Fibroblast of lung (primary cell): ENCODE measurements around the gene KLHL13. TPM values are rescaled to one million over a fixed set of nuclear protein-coding genes. Genes with fewer than 3 reads are reported as not detected.

ENCODE experiments used
- DNase-seq, 2 donors: peaks; one replicate each; pipeline versions ENCODE4 v3.0.0 to v3.0.0-alpha.2; 2010; ENCODE audit warnings: low read depth in 2 of 2
- H2AFZ ChIP-seq: 2 replicates; pipeline ENCODE4 v1.5.1; 2012; ENCODE audit warnings: low read length, control low read depth, inconsistent platforms
- H3K27ac ChIP-seq: 2 replicates; pipeline ENCODE4 v1.5.1; 2011; ENCODE audit warnings: low read length, control low read depth; ENCODE audit not compliant: insufficient read depth
- H3K27me3 ChIP-seq: 2 replicates; pipeline ENCODE4 v1.5.1; 2011; ENCODE audit warnings: mild to moderate bottlenecking, low read length; ENCODE audit not compliant: control insufficient read depth, insufficient read depth
- H3K36me3 ChIP-seq: 2 replicates; pipeline ENCODE4 v1.5.1; 2011; ENCODE audit warnings: low read length; ENCODE audit not compliant: control insufficient read depth, insufficient read depth
- H3K4me1 ChIP-seq: 2 replicates; pipeline ENCODE4 v1.5.1; 2011; ENCODE audit warnings: low read length; ENCODE audit not compliant: control insufficient read depth, insufficient read depth; ENCODE audit errors: extremely low read depth
- H3K4me2 ChIP-seq: 2 replicates; pipeline ENCODE4 v1.5.1; 2011; ENCODE audit warnings: low read length, control low read depth; ENCODE audit not compliant: insufficient read depth; ENCODE audit errors: extremely low read depth
- H3K4me3 ChIP-seq, 4 experiments: fragments of 200-600 bp in 1 of 4; sonication (generic) in 1 of 4; replicated peaks in 1 of 4; 2 replicates each; pipeline ENCODE4 v1.5.1; 2011 to 2016; ENCODE audit warnings: low read length in 4 of 4, low read depth in 3 of 4, mild to moderate bottlenecking in 3 of 4, control low read depth in 2 of 4, inconsistent platforms in 1 of 4, mixed read lengths in 1 of 4; ENCODE audit not compliant: insufficient read depth in 1 of 4; ENCODE audit errors: control extremely low read depth in 1 of 4
- H3K79me2 ChIP-seq: 2 replicates; pipeline ENCODE4 v1.5.1; 2012; ENCODE audit warnings: mild to moderate bottlenecking, low read length, inconsistent platforms; ENCODE audit not compliant: control insufficient read depth, insufficient read depth
- H3K9ac ChIP-seq: 2 replicates; pipeline ENCODE4 v1.5.1; 2011; ENCODE audit warnings: mild to moderate bottlenecking, low read length, control low read depth; ENCODE audit not compliant: insufficient read depth
- H3K9me3 ChIP-seq: 2 replicates; pipeline ENCODE4 v1.5.1; 2012; ENCODE audit warnings: low read depth, low read length; ENCODE audit not compliant: control insufficient read depth, insufficient read depth
- H4K20me1 ChIP-seq: 2 replicates; pipeline ENCODE4 v1.5.1; 2011; ENCODE audit warnings: low read length; ENCODE audit not compliant: control insufficient read depth, insufficient read depth; ENCODE audit errors: extremely low read depth
- EZH2 ChIP-seq: IDR thresholded peaks from 2 replicates; pipeline ENCODE4 v1.5.1; 2012; ENCODE audit warnings: low read length, control low read depth, mild to moderate bottlenecking; ENCODE audit errors: missing control alignments
- polyA plus RNA-seq, 2 donors: library from polyadenylated mRNA; depleted of rRNA in 1 of 2; stranded (reverse) in 1 of 2; unstranded in 1 of 2; fragments of >200 nt; gene quantifications; 2 replicates each; pipeline ENCODE4 v1.2.1, GENCODE V29; 2011 to 2012; ENCODE audit warnings: missing spikeins in 1 of 2
- total RNA-seq: library from RNA; depleted of rRNA; stranded (reverse); fragments of >200 nt; gene quantifications from 2 replicates; pipeline ENCODE4 v1.2.1, GENCODE V29; 2014
- TF ChIP-seq, protein P1 (sequence below), 2 donors: IDR thresholded peaks in 1 of 2; conservative IDR thresholded peaks in 1 of 2; 1 replicate in 1 of 2; 2 replicates in 1 of 2; pipeline ENCODE4 v1.5.1; 2011 to 2012; ENCODE audit warnings: low read length in 2 of 2, control low read depth in 1 of 2, inconsistent platforms in 1 of 2, low read depth in 1 of 2, mild to moderate bottlenecking in 1 of 2

KLHL13 gene
- total and polyA plus RNA-seq, 2 donors (not counting 1 experiment from before 2014, with no cell fraction given) = 6.2 to 22.5 TPM

DNA sequence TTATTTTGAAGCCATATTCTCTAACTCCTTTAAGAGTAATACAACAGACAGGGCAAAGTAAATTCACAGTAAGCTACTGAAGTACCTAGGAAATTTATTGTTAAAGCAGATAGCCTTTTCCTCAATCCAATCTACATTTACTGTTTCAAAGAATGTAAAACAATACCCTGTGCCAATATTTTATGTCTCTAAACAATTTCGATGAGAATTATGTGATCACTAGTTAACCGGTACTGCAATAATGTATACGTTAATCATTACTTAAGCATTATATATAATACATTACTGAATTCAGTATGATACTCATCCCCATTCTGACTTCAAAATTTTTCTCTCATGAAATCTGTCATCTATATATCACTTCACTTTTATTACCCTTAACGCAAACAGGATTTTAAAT, 28.5 kb downstream of the KLHL13 start:
- DNase-seq = no peak
- Histone ChIP-seq H2AFZ (no peak overlapping the region), H4K20me1 (no peaks in the 10 kb centered on the region), H3K79me2 (no peaks in the 10 kb centered on the region), H3K27ac (no peak overlapping the region), H3K4me1 (no peaks in the 10 kb centered on the region), H3K36me3 (no peaks in the 10 kb centered on the region), H3K27me3 (no peaks in the 10 kb centered on the region), H3K9me3 (no peaks in the 10 kb centered on the region), H3K9ac (no peak overlapping the region), H3K4me2 (no peak overlapping the region), H3K4me3 (no peak overlapping the region)
- TF ChIP-seq, protein P1, sequence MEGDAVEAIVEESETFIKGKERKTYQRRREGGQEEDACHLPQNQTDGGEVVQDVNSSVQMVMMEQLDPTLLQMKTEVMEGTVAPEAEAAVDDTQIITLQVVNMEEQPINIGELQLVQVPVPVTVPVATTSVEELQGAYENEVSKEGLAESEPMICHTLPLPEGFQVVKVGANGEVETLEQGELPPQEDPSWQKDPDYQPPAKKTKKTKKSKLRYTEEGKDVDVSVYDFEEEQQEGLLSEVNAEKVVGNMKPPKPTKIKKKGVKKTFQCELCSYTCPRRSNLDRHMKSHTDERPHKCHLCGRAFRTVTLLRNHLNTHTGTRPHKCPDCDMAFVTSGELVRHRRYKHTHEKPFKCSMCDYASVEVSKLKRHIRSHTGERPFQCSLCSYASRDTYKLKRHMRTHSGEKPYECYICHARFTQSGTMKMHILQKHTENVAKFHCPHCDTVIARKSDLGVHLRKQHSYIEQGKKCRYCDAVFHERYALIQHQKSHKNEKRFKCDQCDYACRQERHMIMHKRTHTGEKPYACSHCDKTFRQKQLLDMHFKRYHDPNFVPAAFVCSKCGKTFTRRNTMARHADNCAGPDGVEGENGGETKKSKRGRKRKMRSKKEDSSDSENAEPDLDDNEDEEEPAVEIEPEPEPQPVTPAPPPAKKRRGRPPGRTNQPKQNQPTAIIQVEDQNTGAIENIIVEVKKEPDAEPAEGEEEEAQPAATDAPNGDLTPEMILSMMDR (conservative IDR thresholded peaks at IDR 0.05 in 1 of 2, IDR thresholded peaks at IDR 0.05 in 1 of 2; ENCODE audit: low read depth in 1 of 2, low read length in 2 of 2) = no peak
- no peak for TF ChIP-seq EZH2

DNA sequence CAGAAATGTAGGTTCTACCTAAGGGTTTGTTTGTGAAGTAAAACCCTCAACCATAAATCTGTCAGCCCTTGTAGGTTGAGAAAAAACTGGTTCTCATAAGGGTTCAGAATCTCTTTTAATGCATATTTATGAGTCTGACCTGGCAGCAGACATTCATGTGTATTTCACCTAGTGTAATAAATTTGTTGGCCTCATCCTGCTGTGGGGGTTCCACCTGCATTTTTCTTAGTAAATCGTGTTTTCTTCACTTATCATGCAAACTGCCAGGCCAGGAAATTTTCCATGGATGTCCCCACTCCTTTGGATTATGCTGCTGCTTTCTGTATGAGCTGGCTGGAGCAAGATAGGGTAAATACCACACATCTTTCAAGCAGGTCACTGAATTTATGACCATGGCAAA, 42.4 kb downstream of the KLHL13 start:
- no peak overlapping the region for H3K9ac ChIP-seq
- H3K36me3 ChIP-seq = no peaks in the 10 kb centered on the region
- H2AFZ ChIP-seq = no peak overlapping the region
- H3K4me3 ChIP-seq = no peak overlapping the region
- peak in 1 of 2 donors; percentile 12 for DNase-seq
- no peaks in the 10 kb centered on the region for H4K20me1 ChIP-seq
- no peaks in the 10 kb centered on the region for H3K4me1 ChIP-seq
- no peak overlapping the region for H3K27ac ChIP-seq
- H3K79me2 ChIP-seq = no peaks in the 10 kb centered on the region
- no peak for TF ChIP-seq EZH2
- TF ChIP-seq, protein P1 (conservative IDR thresholded peaks at IDR 0.05 in 1 of 2, IDR thresholded peaks at IDR 0.05 in 1 of 2; ENCODE audit: low read depth in 1 of 2, low read length in 2 of 2) = no peak
- no peak overlapping the region for H3K4me2 ChIP-seq
- H3K27me3 ChIP-seq = no peaks in the 10 kb centered on the region
- H3K9me3 ChIP-seq = no peaks in the 10 kb centered on the region

DNA sequence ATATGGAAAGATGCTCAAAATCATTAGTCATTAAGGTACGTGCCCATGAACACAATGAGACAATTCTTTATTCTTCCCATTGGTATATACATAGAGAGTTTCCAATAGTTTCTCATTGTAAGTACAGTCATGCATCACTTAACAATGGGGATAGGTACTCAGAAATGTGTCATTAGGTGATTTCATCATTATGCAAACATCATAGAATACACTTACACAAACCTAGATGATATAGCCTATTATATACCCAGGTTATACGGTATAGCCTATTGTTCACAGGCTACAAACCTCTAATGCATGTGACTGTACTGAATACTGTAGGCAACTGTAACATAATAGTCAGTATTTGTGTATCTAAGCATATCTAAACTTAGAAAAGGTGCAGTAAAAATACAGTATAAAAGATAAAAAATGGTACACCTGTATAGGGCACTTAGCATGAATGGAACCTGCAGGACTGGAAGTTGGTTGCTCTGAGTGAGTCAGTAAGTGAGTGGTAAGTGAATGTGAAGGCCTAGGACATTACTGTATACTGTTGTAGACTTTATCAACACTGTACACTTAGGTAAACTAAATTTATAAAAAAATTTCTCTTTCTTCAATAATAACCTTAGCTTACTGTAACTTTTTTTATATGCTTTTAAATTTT, 49.6 kb downstream of the KLHL13 start:
- Histone ChIP-seq H3K79me2 (no peaks in the 10 kb centered on the region), H3K36me3 (no peaks in the 10 kb centered on the region), H3K9ac (no peak overlapping the region), H3K4me1 (no peaks in the 10 kb centered on the region), H3K9me3 (no peaks in the 10 kb centered on the region), H3K27me3 (no peaks in the 10 kb centered on the region), H3K4me2 (no peak overlapping the region), H4K20me1 (no peaks in the 10 kb centered on the region), H3K4me3 (no peak overlapping the region), H2AFZ (no peak overlapping the region), H3K27ac (no peak overlapping the region)
- DNase-seq = no peak
- TF ChIP-seq EZH2 = no peak
- TF ChIP-seq, protein P1 (conservative IDR thresholded peaks at IDR 0.05 in 1 of 2, IDR thresholded peaks at IDR 0.05 in 1 of 2; ENCODE audit: low read depth in 1 of 2, low read length in 2 of 2) = no peak
